GM18502 (cell line): ENCODE results near the gene NUP85.
"Not testable (repeated sequence)": the region's sequence is repeated elsewhere in the genome, so short reads cannot be mapped to it uniquely, and the experiment has no call there.

ENCODE experiments used
- ATAC-seq: cut with Tn5 transposase; IDR thresholded peaks from one replicate; pipeline ENCODE4 v1.9.1; 2021; ENCODE audit warnings: mild to moderate bottlenecking; ENCODE audit not compliant: unreplicated experiment, poor library complexity

NUP85 gene

DNA sequence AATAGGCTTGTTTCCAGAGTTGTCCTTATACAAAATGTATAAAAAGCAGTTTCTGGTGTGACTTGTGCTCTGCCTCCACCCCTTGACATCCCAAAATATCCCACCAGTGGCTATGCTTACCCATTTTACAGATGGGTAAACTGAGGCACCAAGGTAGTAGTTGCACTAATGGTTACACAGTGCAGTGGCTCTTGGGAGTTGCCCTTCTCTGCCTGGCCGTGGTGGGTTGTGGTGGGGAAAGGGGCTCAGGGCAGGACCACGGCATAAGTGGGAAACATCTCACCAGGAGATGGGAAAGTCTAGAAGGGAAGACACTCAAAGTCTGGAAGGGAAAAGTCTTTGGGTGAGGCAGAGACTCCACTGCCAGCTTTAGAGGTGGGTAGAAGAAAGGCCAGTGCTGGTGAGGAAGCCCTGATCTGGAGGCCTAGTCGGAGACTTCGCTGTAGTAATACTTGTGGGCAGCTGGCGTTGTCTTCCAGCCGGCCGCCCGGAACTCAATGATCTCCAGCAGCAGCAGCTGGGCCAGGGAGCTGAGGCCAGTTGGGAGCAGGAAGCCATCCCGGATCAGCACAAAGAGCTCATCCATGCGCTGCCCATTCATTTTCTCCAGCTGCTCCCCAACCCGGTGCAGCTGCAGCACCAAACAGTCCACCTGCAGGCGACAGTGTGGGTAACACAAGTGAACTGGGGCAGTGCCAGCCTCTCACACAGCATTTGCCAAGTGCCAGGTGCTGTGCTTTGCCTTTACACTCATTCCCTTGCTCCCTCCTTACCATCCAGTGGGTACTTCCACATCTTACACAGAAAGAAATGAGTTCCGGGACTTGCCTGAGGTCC lies 61.1 kb downstream of the NUP85 start:
- no peak for ATAC-seq

DNA sequence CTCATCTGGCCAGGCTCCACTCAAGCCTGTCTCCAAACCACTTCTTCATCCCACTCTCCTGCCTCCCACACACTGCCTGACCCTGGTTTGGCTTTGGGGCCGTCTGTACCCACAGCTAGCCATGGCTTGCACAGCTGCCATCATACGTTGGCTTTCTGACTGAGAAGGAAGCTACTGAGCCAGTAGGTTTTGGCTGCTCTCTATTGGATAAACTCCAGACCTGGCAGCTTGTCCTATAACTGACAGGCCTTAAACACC lies 61.6 kb downstream of the NUP85 start:
- ATAC-seq = no peak

DNA sequence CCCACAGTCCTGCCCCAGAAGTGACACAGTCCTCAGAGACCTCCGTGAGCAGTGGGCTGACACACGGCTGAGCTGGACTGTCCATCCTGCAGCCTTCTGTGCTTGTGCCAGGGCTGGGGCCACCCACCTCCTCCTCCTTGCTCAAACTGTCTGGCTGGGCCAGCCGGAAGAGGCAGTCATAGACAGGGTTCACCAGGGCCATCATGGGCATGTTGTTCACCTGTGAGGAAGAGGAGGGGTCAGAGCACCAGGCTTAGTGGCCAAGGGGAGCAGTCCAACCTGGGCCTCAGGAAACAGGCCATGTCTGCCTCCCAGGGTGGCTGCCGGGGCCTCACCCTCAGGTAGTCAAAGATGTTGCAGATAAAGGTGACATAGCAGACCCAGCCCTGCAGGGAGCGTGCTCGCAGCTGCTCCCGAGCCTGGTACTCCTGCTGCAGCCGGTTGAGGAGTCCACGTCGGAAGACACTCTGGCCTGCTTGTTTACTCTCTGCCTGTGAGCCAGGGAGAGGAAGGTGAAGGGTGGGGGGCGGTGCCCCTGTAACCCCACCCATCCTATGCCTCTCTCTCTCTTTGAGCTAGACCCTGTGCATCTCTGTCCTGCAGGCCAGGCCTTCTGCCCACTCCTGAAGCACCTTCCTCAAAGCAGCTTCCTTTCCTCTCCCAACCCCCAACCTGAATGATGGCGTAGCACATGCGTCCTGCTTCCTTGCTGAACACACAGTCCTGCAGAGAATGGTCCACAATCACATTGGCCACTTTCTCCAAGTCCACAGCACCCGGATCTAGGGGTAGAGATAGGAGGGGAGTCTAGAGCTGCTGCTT lies 62.1 kb downstream of the NUP85 start:
- ATAC-seq = no peak

DNA sequence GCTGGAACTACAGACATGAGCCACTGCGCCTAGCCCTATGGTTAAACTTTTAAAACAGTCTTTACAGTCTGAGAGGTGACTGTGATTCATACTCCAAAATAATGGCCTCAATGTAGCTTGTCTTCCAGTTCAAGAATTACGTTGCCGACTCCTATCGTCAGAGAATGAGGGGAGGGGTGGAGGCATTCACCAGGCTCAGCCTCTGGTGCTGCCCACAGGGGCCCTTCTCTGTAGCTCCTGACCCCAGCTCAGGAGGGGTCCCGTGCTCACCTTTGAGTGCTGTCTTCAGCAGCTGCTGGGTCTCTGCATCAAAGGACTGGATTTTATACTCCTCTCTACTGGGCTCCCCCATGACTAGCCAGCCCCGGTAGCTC lies 64.4 kb downstream of the NUP85 start:
- ATAC-seq = no peak

DNA sequence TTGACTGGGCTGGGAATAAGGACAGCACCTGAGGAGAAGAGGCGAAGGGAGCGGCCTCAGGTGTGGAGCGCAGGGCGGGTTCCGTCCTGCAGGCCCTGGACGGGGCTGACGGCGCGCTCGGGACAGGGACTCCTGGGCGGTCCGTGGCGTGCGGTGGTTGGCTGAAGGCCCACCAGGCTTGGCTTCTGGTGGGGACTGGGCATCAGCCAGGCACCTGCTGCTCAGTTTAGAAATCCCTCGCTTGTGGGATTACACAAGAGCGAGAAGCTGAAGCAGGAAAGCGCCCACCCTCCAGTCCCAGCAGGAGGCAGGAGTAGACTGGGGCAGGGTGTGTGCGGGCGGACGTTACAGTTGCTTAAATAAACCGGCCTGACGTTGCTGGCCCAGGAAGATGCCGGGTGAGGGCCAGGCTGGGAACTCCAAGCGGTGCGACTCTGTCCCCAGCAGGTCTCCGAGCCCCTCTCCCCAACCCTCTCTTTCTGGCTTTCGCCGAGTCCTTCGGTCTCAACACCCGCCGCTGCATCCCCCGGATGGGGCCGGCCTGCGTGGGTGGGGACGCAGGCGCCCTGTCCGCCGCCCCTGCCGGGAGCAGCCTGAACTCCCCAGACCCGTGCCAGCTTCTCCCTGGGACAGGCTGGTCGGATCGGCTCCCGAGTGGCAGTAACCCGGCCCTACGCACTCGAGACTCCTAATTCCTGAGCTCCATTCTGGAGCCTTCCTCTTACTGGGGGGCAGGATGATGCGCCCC lies 64.9 kb downstream of the NUP85 start:
- peak; percentile 34 for ATAC-seq

DNA sequence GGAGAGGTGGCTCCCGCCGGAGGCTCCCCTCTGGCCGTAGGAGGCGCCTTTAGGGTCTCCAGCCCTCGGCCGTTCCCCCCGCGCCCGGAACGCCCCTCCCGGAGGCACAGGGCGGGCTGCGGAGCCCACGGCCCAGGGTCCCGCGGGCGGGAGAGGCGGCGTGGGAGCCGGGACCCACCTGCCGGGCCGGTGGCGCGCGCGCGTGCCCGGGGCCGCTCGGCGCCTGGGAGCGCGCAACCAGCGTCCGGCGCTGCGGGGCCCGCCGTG lies 65.4 kb downstream of the NUP85 start, which contains the start of gene MIF4GD:
TSS of gene MIF4GD (minus strand) at position 266 of the 267 bp plus-strand sequence. CDS start 1,036 bp downstream, outside the sequence.
- peak; percentile 27 for ATAC-seq

DNA sequence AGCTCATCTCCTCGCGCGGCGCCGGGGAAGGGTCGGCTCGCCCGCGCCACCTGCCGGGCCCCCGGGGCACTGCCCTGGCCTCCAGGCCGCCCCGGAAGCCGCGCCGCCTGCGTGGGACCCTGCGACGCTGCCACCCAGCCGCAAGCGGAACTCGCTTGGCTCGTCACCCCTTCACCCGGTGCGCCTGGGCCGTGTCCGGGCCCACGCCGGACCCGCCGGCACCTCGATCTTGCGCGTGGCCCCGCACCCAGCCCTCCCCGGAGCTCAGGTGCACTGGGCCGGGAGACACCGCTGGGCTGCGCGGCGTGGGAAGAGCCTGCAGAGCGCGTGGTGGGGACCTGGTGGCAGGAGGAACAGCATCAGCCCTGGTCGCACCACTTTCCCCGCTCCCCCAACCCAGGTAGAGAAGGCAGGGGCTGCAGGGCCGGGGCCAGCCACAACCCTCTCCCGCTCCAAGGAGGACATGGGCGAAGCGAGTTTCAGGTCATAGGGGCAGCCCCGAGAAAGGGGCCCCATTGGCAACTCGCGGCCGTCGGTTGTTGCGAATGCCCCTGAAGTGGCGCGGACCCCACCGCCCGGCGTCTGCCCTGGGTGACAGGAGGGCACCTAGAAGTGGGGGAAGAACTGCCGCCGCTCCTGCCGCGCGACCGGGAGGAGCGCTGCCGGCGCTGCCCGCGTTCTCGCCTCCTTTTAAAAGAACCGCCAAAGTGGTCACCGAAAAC lies 65.9 kb downstream of the NUP85 start:
- peak; percentile 67 for ATAC-seq

DNA sequence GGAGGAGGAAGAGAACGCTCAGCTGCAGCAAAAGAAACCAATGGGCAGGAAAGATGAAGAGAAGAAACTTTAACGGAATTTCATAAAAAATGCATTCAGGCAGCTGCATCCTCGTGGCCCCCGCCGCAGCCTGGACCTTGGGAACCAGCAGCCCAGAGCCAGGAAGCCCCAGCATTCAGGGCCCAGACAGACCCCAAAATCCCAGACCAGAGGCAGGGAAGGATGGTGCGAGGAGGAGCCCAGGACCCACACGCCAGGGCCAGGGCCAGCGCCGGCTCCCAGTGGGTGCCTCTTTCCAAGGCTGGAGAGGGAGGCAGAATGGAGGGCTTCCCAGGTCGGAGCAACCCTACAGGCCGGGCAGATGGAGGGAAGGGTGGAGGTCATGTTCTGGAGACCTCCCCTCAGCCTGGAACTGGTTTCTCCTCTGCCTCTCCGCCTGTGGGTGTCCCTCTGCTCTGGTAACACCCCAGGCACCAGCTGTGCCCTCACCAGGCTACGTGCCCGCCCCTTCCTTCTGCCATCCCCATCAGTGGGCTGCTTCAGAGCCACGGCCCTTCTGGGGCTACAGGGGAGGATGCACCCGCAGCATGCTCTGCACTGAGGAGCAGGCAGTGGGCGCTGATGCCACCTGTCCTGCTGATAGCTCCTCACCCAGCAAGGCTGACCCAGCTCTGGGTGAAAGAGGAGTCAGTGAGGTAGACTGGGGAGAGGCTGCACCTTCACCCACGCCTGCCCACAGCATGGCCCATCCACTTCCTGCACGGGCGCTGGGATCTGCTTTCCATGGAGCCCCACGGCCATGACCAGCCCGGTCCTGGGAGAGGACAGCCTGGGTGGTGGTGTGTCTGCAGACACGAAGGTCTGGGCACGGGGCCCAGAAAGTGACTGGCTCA lies 66.7 kb downstream of the NUP85 start:
- no peak for ATAC-seq

DNA sequence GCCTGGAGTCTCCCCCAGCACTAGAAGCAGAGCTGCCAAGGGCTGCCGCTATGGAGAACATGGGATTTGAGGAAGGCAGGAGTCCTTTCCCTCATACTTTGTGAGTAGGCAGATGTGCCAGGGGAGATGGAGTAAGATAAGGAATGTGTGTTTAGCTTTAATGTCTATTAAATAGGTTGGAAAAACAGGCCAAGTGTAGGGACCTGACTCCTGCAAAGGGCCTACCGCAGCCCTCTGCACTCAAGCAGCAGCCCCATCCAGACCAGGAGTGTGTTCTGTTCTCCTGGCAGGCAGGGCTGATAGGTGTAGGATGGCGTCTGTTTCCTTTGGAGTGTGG lies 67.3 kb downstream of the NUP85 start:
- ATAC-seq = no peak

DNA sequence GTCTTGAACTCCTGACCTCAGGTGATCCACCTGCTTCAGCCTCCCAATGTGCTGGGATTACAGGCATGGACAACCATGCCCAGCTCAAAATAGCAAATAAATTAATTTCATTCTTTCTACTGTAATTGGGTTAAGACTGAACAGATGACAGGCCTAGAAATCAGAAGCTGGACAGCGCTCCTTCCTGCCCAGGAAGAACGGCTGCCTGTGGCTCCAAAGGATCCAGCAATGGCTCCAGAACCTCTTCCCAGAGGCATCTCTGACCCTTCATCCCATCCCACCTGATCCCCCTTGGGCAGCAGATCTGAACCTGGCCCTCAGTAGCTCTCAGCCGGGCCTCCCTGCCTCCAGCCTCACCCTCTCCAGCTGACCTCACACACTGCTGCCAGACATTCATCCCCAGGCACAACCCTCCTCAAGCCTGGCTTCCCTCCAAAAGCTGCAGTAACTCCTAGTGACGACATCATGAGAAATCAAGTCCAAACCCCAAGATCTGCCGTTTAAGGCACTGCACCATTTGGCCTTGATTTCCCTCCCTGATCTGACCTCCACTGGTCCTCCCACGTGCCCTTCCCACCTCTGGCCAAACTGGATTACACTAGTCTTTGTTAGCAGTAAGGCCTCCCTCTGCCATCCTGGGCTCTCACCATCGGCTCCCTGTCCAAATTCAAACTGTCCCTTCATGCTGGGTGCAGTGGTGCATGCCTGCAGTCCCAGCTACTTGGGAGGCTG lies 68.7 kb downstream of the NUP85 start:
- no peak for ATAC-seq

DNA sequence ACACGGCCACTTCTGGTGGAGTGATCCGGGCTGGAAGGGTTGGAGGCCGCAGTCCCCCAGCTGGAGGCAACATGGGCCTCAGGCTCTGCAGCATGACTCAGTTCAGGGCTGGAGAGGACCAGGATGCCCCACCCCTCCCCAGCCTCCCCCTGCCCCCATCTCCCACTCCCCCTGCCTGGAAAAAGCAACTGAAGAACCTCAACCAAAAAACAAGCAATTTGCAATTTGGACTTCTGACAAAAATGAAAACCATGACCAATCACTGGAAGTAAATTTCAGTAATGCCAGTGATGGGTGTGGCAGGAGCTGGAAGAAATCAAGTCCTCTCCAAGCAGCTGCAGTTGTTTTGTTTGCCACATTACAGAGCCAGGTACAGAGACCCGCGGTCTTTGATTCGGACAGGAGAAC lies 72.2 kb downstream of the NUP85 start:
- ATAC-seq = no peak

DNA sequence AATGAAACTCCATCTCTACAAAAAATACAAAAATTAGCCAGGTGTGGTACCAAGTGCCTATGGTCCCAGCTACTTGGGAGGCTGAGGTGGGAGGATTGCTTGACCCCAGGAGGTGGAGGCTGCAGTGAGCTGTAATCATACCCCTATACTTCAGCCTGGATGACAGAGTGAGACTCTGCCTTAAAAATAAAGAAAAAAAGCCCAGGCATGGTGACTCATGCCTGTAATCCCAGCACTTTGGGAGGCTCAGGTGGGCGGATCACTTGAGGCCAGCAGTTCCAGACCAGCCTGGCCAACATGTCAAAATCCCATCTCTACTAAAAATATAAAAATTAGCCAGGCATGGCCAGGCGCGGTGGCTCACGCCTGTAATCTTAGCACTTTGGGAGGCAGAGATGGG lies 74.7 kb downstream of the NUP85 start:
- ATAC-seq = not testable (repeated sequence)

DNA sequence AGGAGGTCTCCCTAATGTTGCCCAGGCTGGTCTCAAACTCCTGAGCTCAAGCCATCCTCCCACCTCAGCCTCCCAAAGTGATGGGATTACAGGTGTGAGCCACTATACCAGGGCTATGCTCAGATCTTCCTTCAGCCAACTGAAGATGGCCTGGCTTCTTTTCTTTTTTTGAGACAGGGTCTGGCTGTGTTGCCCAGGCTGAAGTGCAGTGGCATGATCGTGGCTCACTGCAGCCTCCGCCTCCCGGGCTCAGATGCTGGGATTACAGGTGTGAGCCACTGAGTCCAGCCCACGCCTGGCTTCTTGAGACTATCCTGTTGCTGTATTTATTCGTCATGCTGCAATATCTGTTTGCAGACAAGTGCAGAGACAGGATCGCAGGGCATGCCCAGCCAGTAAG lies 79.6 kb downstream of the NUP85 start:
- ATAC-seq = no peak
